SK-N-SH (cell line): ENCODE data around the gene CD209. TPM values are rescaled to one million over a fixed set of nuclear protein-coding genes. Genes with fewer than 3 reads are reported as not detected.
"Not testable (repeated sequence)": the region's sequence is repeated elsewhere in the genome, so short reads cannot be mapped to it uniquely, and the experiment has no call there.

Experiments used
- CTCF ChIA-PET: fragments of 300-600, 350-600 bp; formaldehyde crosslinking; extraction: SDS; loops from one replicate; lab custom pipeline; 2021; lab: Yijun Ruan, JAX
- POLR2A ChIA-PET: fragments of 350-600 bp; sonication (Branson Sonifier 250); formaldehyde crosslinking; extraction: SDS; loops from one replicate; lab custom pipeline; 2020; ENCODE audit warnings: antibody characterized with exemption, inconsistent platforms; lab: Yijun Ruan, JAX
- DNase-seq: peaks from one replicate; pipeline ENCODE4 v3.0.0; 2012
- H2AFZ ChIP-seq: fragments of 200-600 bp; sonication (generic); 2 replicates; pipeline ENCODE4 v1.8.1; 2016; ENCODE audit warnings: antibody characterized with exemption, mild to moderate bottlenecking, low read depth
- H3F3A ChIP-seq: fragments of 200-600 bp; sonication (generic); replicated peaks from 2 replicates; pipeline ENCODE3; 2016; ENCODE audit warnings: antibody characterized with exemption, mild to moderate bottlenecking; ENCODE audit not compliant: insufficient read depth
- H3K27ac ChIP-seq, 2 experiments: fragments of 200-500 bp in 1 of 2; fragments of 200-600 bp in 1 of 2; sonication (Bioruptor generic) in 1 of 2; sonication (generic), shearing (Covaris generic) in 1 of 2; 2 replicates each; pipeline versions ENCODE4 v1.5.1 to v1.6.1; 2014 to 2016; ENCODE audit warnings: low read depth in 2 of 2, inconsistent platforms in 1 of 2, low read length in 1 of 2, mild to moderate bottlenecking in 1 of 2, mixed read lengths in 1 of 2
- H3K27me3 ChIP-seq: fragments of 200-600 bp; sonication (generic), shearing (Covaris generic); 2 replicates; pipeline ENCODE4 v1.6.1; 2016; ENCODE audit warnings: mixed run types; ENCODE audit not compliant: insufficient read depth
- H3K36me3 ChIP-seq, 2 experiments: fragments of 200-500 bp in 1 of 2; fragments of 200-600 bp in 1 of 2; sonication (Bioruptor generic) in 1 of 2; sonication (generic) in 1 of 2; replicated peaks in 1 of 2; 2 replicates each; pipeline versions ENCODE3 to v1.5.1; 2014 to 2016; ENCODE audit warnings: low read length in 1 of 2, mild to moderate bottlenecking in 1 of 2; ENCODE audit not compliant: insufficient read depth in 2 of 2, control insufficient read depth in 1 of 2
- H3K4me1 ChIP-seq, 2 experiments: fragments of 200-500 bp in 1 of 2; fragments of 200-600 bp in 1 of 2; sonication (Bioruptor generic) in 1 of 2; sonication (generic), shearing (Covaris generic) in 1 of 2; 2 replicates each; pipeline versions ENCODE4 v1.5.1 to v1.6.1; 2014 to 2016; ENCODE audit warnings: low read depth in 1 of 2, low read length in 1 of 2, mixed run types in 1 of 2; ENCODE audit not compliant: insufficient read depth in 2 of 2, control insufficient read depth in 1 of 2
- H3K4me2 ChIP-seq: fragments of 200-600 bp; sonication (generic), shearing (Covaris generic); 2 replicates; pipeline ENCODE4 v1.6.1; 2017; ENCODE audit warnings: mixed run types
- H3K4me3 ChIP-seq, 2 experiments: fragments of 200-500 bp in 1 of 2; fragments of 200-600 bp in 1 of 2; sonication (Bioruptor generic) in 1 of 2; sonication (generic), shearing (Covaris generic) in 1 of 2; 2 replicates each; pipeline versions ENCODE4 v1.5.1 to v1.8.1; 2014 to 2016; ENCODE audit warnings: low read depth in 2 of 2, inconsistent platforms in 1 of 2, low read length in 1 of 2, mild to moderate bottlenecking in 1 of 2, mixed read lengths in 1 of 2, moderate library complexity in 1 of 2
- H3K79me2 ChIP-seq: fragments of 200-600 bp; sonication (generic); 2 replicates; pipeline ENCODE4 v1.8.1; 2017; ENCODE audit warnings: mild to moderate bottlenecking; ENCODE audit not compliant: insufficient read depth
- H3K9ac ChIP-seq: fragments of 200-600 bp; sonication (generic); 2 replicates; pipeline ENCODE4 v1.6.1; 2017; ENCODE audit warnings: mixed run types
- H3K9me2 ChIP-seq: fragments of 200-600 bp; sonication (generic); 2 replicates; pipeline ENCODE4 v1.6.1; 2017; ENCODE audit warnings: mixed run types
- H3K9me3 ChIP-seq: fragments of 200-600 bp; sonication (generic); 2 replicates; pipeline ENCODE4 v1.6.1; 2017; ENCODE audit warnings: mixed run types, mild to moderate bottlenecking, moderate library complexity
- H4K20me1 ChIP-seq: fragments of 200-600 bp; sonication (generic); 2 replicates; pipeline ENCODE4 v1.6.1; 2017; ENCODE audit warnings: mild to moderate bottlenecking, mixed run types; ENCODE audit not compliant: insufficient read depth
- ELF1 ChIP-seq: IDR thresholded peaks from 2 replicates; pipeline ENCODE4 v1.4.0; 2012
- MAX ChIP-seq: IDR thresholded peaks from 2 replicates; pipeline ENCODE4 v1.4.0; 2012; ENCODE audit warnings: low read depth
- MXI1 ChIP-seq: IDR thresholded peaks from 2 replicates; pipeline ENCODE4 v1.6.1; 2012; ENCODE audit warnings: mild to moderate bottlenecking, low read depth, low read length, improper control_type of control experiment
- NFIC ChIP-seq: IDR thresholded peaks from 2 replicates; pipeline ENCODE4 v1.4.0; 2012; ENCODE audit warnings: borderline replicate concordance
- PBX3 ChIP-seq: IDR thresholded peaks from 2 replicates; pipeline ENCODE4; 2012
- RFX5 ChIP-seq: IDR thresholded peaks from 2 replicates; pipeline ENCODE4 v1.6.1; 2012; ENCODE audit warnings: mild to moderate bottlenecking, improper control_type of control experiment, low read length
- SIN3A ChIP-seq: IDR thresholded peaks from 2 replicates; pipeline ENCODE4 v1.6.1; 2012; ENCODE audit warnings: low read depth, mild to moderate bottlenecking, low read length, moderate library complexity, borderline replicate concordance
- SMC3 ChIP-seq: IDR thresholded peaks from 2 replicates; pipeline ENCODE4 v1.6.1; 2012; ENCODE audit warnings: low read depth, low read length, improper control_type of control experiment
- TAF1 ChIP-seq: IDR thresholded peaks from 2 replicates; pipeline ENCODE4 v1.6.1; 2012; ENCODE audit warnings: low read depth, mild to moderate bottlenecking, low read length, moderate library complexity, borderline replicate concordance
- USF2 ChIP-seq: fragments of 150-350 bp; IDR thresholded peaks from 2 replicates; pipeline ENCODE4 v1.6.1; 2017; ENCODE audit warnings: antibody characterized with exemption, low read length, low read depth, borderline replicate concordance
- WGBS: methylation state at CpG from one replicate; pipeline ENCODE4 v1.1.6; 2017; ENCODE audit warnings: low lambda C conversion rate; 5-methylcytosine and 5-hydroxymethylcytosine counted together
- polyA plus RNA-seq, 3 experiments: library from polyadenylated mRNA; depleted of rRNA; stranded (reverse); fragments of >200 nt; gene quantifications; 2 replicates each; pipeline ENCODE4 v1.2.3, GENCODE V29; 2012

CD209 gene
- polyA plus RNA-seq, 1 of the 3 experiments (the other 2 are of a cell fraction): not detected

- H4K20me1 ChIP-seq, H3K4me1 ChIP-seq, H3K9ac ChIP-seq, H3F3A ChIP-seq, H2AFZ ChIP-seq, CTCF ChIA-PET, H3K4me3 ChIP-seq, H3K27ac ChIP-seq, H3K79me2 ChIP-seq, POLR2A ChIA-PET, H3K36me3 ChIP-seq, DNase-seq, H3K9me3 ChIP-seq, H3K4me2 ChIP-seq, H3K9me2 ChIP-seq: not testable (repeated sequence)
- 13% methylated on average over 3 of the region's 4 CpGs for WGBS
- H3K27me3 ChIP-seq: peaks cover 30% of the 10 kb centered on the region
Observed at GRCh38 chr19:7746306-7746705, 1.0 kb downstream of the CD209 start.

- Histone ChIP-seq H3K9ac (no peak overlapping the region), H3K4me3 (no peak overlapping the region), H3K9me3 (no peaks in the 10 kb centered on the region), H3K4me2 (no peak overlapping the region), H3K36me3 (no peaks in the 10 kb centered on the region), H3K27ac (no peak overlapping the region), H3K4me1 (no peaks in the 10 kb centered on the region), H3F3A (no peaks in the 10 kb centered on the region), H2AFZ (no peak overlapping the region), H4K20me1 (no peaks in the 10 kb centered on the region), H3K27me3 (peaks cover 33% of the 10 kb centered on the region), H3K9me2 (no peaks in the 10 kb centered on the region), H3K79me2 (no peaks in the 10 kb centered on the region)
- ChIA-PET POLR2A (no interaction called here), CTCF (interaction anchor here (0.8 to 1.3 kb wide), 2 partner anchors 10 to 64 kb away, joined by 3 read pairs; partner anchors contain the start of gene TRAPPC5)
- no peak for DNase-seq
- TF ChIP-seq SIN3A (no peak), TAF1 (no peak), NFIC (no peak), MAX (no peak), USF2 (no peak), SMC3 (no peak), PBX3 (no peak), RFX5 (no peak), MXI1 (no peak), ELF1 (no peak)
- WGBS: 10% methylated on average over 12 of the region's 12 CpGs
Observed at GRCh38 chr19:7744871-7745650, 2.3 kb downstream of the CD209 start.
